Cardiac septum (tissue), 1 donor: ENCODE measurements around the gene PSD2. TPM values are rescaled to one million over a fixed set of nuclear protein-coding genes. Genes with fewer than 3 reads are reported as not detected.

ENCODE experiments used
- DNase-seq: peaks from one replicate; pipeline ENCODE4 v3.0.0-alpha.2; 2020; ENCODE audit warnings: low spot score
- intact Hi-C: fragments of 100-400 bp; cut with DNase I; formaldehyde crosslinking; loops from one replicate; pipeline ENCODE4 v1.14.0; 2022
- total RNA-seq: library from RNA; stranded (reverse); fragmentation: NEBNext Ultra II Directional; extraction: Animal tissue kit (Norgen Biotek cat#: 25700); gene quantifications from one replicate; pipeline ENCODE4 v1.2.1, GENCODE V29; 2021
- donor health status: DM: no; HTN: no; CAD: no.

PSD2 gene
- total RNA-seq, 1 donor from 2014 or later, result 0.08 TPM

GRCh38 chr5:139762615-139763170, 32.9 kb upstream of the PSD2 start:
- intact Hi-C loops, result loop anchor here (10.0 kb wide), 1 partner anchor 338 kb away; no protein-coding TSS in a partner anchor
- no peak for DNase-seq

DNA sequence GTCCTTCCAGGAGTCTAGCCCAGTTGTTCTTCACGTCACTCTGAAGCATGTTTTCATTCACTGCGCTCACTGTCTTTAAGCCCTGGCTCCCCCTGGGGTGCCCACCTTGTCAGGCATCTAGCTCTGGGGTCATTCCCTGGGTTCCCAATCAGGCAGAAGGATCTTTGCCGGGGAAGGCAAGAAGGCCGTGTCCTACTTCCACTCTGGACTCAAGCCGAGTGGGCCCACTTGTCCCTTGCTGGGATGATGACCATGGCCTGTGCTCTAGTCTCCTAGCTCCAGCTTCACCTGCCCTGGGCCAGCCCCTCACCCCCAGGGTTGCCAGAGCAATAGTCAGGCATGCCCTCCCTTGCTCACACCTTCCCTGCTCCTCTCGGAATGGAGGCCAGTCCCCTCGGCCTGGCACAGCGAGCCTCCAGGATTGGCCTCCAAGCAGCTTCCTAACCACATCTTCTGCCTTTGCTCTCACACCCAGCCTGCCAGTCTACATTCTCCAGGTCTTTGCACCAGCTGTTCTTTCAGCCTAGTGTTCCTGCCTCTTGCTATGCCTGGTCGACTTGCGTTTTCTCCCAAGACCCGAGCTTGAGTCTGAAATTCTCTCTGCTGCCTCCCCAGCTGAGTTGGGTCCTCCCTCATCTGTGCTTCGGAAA, 32.2 kb upstream of the PSD2 start:
- intact Hi-C loops, result loop anchor here (10.0 kb wide), 1 partner anchor 339 kb away; no protein-coding TSS in a partner anchor
- DNase-seq, result no peak

DNA sequence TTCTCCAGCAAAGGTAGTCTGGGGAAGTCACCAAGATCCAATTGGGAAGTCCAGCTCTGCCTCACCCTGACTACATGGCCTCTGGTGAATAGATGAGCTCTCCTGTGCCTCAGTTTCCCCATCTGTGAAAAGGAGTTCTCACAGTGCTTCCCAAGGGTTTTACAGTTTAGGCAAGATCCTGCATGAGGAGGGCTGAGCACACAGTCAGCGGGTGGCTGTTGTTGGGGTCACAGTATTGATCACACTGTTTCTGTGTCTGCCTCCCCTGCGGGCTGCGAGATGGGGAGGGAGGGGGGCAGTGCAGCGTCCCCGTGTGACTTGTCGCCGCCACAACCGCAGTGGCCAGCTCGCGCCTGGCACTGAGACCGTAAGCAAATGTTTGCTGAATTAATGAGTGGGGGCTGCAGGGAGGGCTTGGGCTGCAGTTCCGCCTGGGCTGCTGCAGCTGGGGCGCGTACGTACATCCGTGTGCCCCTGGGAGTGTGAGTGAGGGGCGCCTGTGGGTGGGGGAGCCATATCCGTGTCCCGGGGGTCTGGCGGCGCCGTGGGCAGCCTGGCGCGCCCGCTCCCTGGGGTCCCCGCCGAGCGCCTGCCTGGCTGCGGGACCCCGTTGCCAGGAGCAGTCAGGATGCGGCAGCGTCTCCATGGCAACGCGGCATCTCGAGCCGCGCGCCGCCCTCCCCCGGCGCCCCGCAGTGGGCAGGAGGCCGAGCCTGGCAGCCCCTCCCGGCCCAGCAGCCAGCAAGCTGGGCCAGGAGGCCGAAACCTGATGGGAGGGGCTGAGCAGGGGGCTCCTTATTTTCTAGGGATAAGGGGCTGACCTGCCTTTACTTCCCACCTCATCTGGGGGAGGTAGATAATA, 31.4 kb upstream of the PSD2 start:
- DNase-seq, result no peak
- intact Hi-C loops, result loop anchor here (10.0 kb wide), 1 partner anchor 339 kb away; no protein-coding TSS in a partner anchor

DNA sequence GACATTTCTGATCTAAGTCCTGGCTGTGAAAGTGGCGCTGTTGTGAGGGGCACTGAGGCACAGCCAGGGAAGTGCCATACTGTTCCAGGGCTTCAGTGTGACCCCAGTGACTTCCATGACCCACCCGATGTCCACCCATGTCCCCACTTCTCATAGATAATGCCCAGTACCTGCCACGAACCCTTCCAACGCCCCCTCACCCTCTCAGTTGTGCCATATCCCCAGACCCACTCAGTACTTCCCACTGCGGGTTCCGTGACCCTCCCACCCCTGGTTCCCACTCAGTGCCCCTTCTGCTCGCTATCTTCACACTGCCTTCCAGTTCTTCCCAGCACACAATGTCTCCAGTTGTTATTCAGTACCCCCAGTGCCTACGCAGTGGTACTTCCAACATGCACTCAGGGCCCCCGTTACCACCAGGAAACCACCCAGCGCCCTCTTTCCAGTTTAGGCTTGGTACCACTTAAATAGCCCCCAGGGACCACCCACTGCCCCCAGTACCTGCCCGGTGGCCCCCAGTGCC, 30.7 kb upstream of the PSD2 start:
- intact Hi-C loops, result loop anchor here (1.0 to 10.0 kb wide), 3 partner anchors 68 to 340 kb away; no protein-coding TSS in a partner anchor
- no peak for DNase-seq

GRCh38 chr5:139765409-139766217, 30.0 kb upstream of the PSD2 start:
- DNase-seq, result peak; percentile 90
- intact Hi-C loops, result loop anchor here (1.0 to 10.0 kb wide), 3 partner anchors 68 to 341 kb away; no protein-coding TSS in a partner anchor

DNA sequence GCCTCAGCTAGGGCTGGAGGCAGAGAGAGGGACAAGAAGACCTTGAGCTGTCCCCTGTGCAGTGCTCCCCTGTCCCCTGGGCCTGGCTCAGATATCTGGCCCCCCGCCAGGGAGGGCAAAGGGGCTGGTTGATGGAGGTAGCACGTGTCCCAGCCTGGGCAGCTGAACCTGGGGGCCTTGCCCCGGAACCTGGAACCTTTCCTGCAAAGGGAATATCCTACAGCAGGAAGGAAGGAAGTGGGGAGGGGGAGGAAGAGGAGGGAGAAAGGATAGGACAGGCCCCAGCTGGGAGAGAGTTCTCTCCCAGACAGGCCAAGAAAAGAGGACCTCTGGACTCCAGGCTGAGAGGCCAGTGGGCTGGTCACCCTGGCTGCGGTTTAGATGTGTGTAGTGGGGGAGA, 27.6 kb upstream of the PSD2 start:
- DNase-seq, result no peak
- intact Hi-C loops, result loop anchor here (5.0 to 10.0 kb wide), 2 partner anchors 71 to 343 kb away; no protein-coding TSS in a partner anchor

GRCh38 chr5:139768807-139769465, 26.7 kb upstream of the PSD2 start:
- DNase-seq, result no peak
- intact Hi-C loops, result loop anchor here (5.0 to 10.0 kb wide), 2 partner anchors 72 to 344 kb away; no protein-coding TSS in a partner anchor

DNA sequence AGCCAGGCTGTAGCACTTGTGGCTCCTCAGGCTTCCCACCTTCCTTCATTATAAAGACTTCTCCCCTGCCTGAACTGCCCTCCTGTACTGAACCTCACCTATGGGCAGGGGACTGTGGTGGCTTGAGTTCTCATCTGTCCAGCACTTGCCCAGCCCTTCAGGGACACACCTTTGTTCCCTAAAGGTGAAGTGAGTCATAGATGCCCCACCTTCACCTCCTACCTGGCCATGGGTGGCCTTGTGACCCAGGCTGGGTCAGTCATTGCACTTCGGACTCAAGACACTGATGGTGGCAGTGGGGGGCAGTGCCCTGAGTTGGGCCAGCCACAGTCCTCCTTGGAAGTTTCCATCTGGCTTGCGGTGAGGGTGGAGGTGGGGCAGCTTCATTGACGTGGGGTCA, 26.1 kb upstream of the PSD2 start:
- intact Hi-C loops, result loop anchor here (5.0 to 10.0 kb wide), 2 partner anchors 72 to 345 kb away; no protein-coding TSS in a partner anchor

GRCh38 chr5:139770722-139771121, 24.9 kb upstream of the PSD2 start:
- intact Hi-C loops, result no loop called here
- DNase-seq, result no peak

More for the DNA sequence above, 26.1 kb upstream of the PSD2 start:
- DNase-seq, result no peak

- intact Hi-C loops, result no loop called here
These were observed 23.4 kb upstream of the PSD2 start for GRCh38 chr5:139772089-139772791.

GRCh38 chr5:139772927-139773690, 22.5 kb upstream of the PSD2 start:
- no peak for DNase-seq
- intact Hi-C loops, result no loop called here

More at GRCh38 chr5:139772089-139772791, 23.4 kb upstream of the PSD2 start:
- no peak for DNase-seq

DNA sequence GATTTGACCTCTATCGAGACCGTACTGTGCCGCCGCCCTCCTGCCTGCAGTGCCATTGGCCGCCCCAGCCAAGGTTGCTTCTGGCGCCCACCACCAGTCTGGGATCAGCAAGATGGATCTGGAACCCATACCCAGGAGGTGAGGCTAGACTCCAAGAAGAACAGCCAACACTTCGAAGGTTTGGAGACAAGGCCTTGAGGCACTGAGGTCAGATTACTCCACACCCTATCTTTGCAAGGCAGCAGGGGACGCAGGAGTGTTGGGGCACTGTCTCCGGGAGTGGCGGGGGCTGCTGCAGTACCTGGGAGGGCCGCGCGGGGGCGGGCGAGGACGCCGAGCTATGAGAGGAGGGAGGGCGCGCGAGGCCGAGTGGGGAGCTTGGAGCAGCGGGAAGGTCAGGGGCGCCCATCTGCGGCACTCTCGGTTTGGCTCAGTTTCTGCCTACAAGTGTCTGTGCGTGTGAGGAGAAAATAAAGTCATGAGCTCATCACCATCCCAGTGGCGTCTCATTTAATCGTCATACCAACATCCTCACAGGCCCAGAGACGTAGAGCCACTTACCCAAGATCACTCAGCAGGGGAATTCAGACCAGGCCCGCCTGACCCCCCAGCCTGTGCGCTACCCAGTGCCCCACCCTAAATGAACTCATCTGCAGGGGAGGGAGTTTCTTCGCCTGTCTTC, 20.5 kb upstream of the PSD2 start:
- DNase-seq, result peak; percentile 89
- intact Hi-C loops, result no loop called here

- intact Hi-C loops, result no loop called here
- DNase-seq, result no peak
These were observed 19.7 kb upstream of the PSD2 start for GRCh38 chr5:139775872-139776271.

DNA sequence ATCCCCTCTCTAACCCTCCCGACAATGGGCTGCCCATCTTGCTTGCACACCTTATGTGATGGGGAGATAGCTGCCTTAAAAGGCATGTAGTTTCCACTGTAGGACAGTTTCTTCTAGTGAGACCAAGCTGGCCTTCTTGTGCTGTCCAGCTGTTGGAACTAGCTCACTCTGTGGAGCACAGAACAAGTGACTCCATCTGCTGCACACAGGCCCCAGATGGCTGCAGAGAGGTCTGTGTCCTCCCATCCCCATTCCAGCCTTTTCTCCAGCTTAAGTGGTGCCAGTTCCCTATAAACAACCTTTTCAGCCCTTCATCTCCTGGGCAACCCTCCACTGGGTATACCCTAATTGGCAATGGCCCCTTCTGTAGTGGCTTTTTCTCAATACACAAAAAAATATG, 18.7 kb upstream of the PSD2 start:
- intact Hi-C loops, result no loop called here
- no peak for DNase-seq

DNA sequence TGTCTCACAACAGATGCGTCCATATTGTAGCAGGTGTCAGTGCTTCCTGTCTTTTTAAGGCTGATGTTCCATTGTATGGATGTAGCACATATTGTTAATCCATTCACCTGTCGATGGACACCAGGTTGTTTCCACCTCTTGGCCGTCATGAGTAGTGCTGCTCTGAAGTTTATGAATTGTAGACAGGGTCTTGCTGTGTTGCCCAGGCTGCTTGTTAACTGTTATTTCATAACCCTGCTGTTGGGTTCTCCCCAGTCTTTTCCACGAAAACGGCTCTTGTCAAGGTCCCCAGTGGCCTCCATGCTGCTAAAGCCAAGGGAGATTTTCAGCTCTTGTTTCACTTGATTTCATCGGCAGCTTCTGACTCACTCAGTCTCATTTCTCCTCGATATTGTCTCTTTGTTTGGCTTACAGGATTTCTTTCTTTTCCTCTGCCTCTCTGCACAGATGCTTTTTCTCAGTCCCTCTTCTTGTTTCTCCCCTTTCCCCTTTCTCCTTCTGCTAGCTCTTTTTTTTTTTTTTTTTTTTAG, 12.1 kb upstream of the PSD2 start:
- DNase-seq, result no peak

GRCh38 chr5:139784488-139784887, 11.1 kb upstream of the PSD2 start:
- no peak for DNase-seq
- intact Hi-C loops, result no loop called here

More for the DNA sequence above, 12.1 kb upstream of the PSD2 start:
- intact Hi-C loops, result no loop called here
